ENCODE measurements around the gene HYDIN.

DNA sequence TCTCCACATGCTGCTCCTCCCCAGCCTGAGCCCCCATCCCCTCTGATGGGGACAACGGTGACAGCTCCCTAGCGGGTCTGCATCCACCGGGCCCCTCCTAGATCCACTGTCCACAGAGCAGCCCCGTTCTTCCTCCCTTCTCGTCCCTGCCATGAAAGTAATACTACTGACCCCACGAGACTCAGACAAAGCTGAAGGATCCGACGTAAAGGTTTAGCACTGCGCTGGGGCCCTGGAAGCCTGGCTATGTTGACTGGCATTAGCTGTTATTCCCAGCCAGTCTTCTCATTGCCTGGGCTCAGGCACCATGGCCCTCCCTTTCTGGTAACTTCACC, 460.3 kb downstream of the HYDIN start:
- TF ChIP-seq, protein P1, sequence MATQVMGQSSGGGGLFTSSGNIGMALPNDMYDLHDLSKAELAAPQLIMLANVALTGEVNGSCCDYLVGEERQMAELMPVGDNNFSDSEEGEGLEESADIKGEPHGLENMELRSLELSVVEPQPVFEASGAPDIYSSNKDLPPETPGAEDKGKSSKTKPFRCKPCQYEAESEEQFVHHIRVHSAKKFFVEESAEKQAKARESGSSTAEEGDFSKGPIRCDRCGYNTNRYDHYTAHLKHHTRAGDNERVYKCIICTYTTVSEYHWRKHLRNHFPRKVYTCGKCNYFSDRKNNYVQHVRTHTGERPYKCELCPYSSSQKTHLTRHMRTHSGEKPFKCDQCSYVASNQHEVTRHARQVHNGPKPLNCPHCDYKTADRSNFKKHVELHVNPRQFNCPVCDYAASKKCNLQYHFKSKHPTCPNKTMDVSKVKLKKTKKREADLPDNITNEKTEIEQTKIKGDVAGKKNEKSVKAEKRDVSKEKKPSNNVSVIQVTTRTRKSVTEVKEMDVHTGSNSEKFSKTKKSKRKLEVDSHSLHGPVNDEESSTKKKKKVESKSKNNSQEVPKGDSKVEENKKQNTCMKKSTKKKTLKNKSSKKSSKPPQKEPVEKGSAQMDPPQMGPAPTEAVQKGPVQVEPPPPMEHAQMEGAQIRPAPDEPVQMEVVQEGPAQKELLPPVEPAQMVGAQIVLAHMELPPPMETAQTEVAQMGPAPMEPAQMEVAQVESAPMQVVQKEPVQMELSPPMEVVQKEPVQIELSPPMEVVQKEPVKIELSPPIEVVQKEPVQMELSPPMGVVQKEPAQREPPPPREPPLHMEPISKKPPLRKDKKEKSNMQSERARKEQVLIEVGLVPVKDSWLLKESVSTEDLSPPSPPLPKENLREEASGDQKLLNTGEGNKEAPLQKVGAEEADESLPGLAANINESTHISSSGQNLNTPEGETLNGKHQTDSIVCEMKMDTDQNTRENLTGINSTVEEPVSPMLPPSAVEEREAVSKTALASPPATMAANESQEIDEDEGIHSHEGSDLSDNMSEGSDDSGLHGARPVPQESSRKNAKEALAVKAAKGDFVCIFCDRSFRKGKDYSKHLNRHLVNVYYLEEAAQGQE (IDR thresholded peaks at IDR 0.05; ENCODE audit: insufficient read depth in 1 of 2, low read depth in 2 of 2, low read length in 2 of 2): no peak
- TF ChIP-seq POLR2AphosphoS5 (IDR thresholded peaks at IDR 0.05; ENCODE audit: low read depth, low read length) (no peak), SIN3A (IDR thresholded peaks at IDR 0.05; ENCODE audit: borderline replicate concordance, insufficient read depth, low read length) (no peak)
